Breast epithelium (tissue), 4 donors: ENCODE data around the gene VSTM2L. TPM values are rescaled to one million over a fixed set of nuclear protein-coding genes. Genes with fewer than 3 reads are reported as not detected.

Experiments
- DNase-seq, 2 donors: peaks; one replicate each; pipeline ENCODE4 v3.0.0-alpha.2; 2019; ENCODE audit warnings: low spot score in 2 of 2
- H3K27ac ChIP-seq, 2 donors: fragments of 200-600 bp; sonication (generic) in 1 of 2; one replicate each; pipeline ENCODE4 v1.5.1; 2016 to 2019; ENCODE audit warnings: mild to moderate bottlenecking in 1 of 2
- H3K27me3 ChIP-seq, 2 donors: fragments of 200-600 bp; sonication (generic) in 1 of 2; one replicate each; pipeline versions ENCODE4 v1.5.1 to v1.6.0; 2017 to 2019; ENCODE audit warnings: control low read depth in 1 of 2, mild to moderate bottlenecking in 1 of 2
- H3K36me3 ChIP-seq: fragments of 200-600 bp; one replicate; pipeline ENCODE4 v1.5.1; 2019
- H3K4me1 ChIP-seq, 2 donors: fragments of 200-600 bp; sonication (generic); one replicate each; pipeline ENCODE4 v1.5.1; 2016 to 2019; ENCODE audit warnings: control low read depth in 1 of 2
- H3K4me3 ChIP-seq, 3 donors: fragments of 200-600 bp; sonication (generic); 1 replicate in 2 of 3; 2 replicates in 1 of 3; pipeline ENCODE4 v1.5.1; 2016 to 2019; ENCODE audit warnings: mild to moderate bottlenecking in 3 of 3, moderate library complexity in 2 of 3
- H3K9me3 ChIP-seq, 2 donors: fragments of 200-600 bp; sonication (generic) in 1 of 2; one replicate each; pipeline ENCODE4 v1.5.1; 2016 to 2019; ENCODE audit warnings: control low read depth in 1 of 2
- POLR2A ChIP-seq: fragments of 450-650 bp; IDR thresholded peaks from one replicate; pipeline ENCODE4 v1.6.1; 2016; ENCODE audit warnings: antibody characterized with exemption, mild to moderate bottlenecking, moderate library complexity
- POLR2AphosphoS5 ChIP-seq, 3 donors: sonication (generic); formaldehyde crosslinking; IDR thresholded peaks; one replicate each; pipeline ENCODE4 v1.6.1; 2017; ENCODE audit warnings: antibody characterized with exemption in 3 of 3
- intact Hi-C: fragments of 100-400 bp; cut with DNase I; formaldehyde crosslinking; loops from one replicate; pipeline ENCODE4 v1.15.1; 2023; ENCODE audit warnings: low total_unique reads
- total RNA-seq, 3 donors: library from RNA; depleted of rRNA; stranded (reverse); fragments of >200 nt; gene quantifications; one replicate each; pipeline ENCODE4 v1.1.0, GENCODE V29; 2016
- TF ChIP-seq, protein P1 (sequence below), 3 donors: fragments of 450-650 bp; IDR thresholded peaks; one replicate each; pipeline ENCODE4 v1.5.1; 2016 to 2017; ENCODE audit warnings: antibody characterized with exemption in 3 of 3, mild to moderate bottlenecking in 3 of 3, moderate library complexity in 3 of 3

The VSTM2L gene
- total RNA-seq, 3 donors from 2014 or later, result 0.33 to 0.48 (median 0.44) TPM

DNA sequence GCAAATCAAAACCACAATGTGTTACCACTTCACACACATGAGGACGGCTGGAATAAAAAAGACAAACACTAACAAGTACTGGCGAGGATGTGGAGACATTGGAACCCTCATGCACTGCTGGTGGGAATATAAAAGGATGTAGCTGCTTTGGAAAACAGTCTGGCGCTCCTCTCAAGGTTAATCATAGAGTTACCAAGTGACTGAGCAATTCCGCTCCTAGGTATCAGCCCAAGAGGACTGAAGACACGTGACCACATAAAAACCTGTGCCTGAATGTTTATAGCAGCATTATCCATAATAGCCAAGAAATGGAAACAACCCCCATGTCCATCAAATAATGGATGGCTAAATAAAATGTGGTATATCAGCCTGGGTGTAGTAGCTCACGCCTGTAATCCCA, 45.0 kb downstream of the VSTM2L start:
- no peak overlapping the region for H3K27ac ChIP-seq
- intact Hi-C loops, result no loop called here
- no peaks in the 10 kb centered on the region for H3K36me3 ChIP-seq
- H3K9me3 ChIP-seq, result peaks cover 0 to 3% of the 10 kb centered on the region in 2 donors
- no peak for DNase-seq
- no peak for TF ChIP-seq POLR2A
- no peak for TF ChIP-seq POLR2AphosphoS5 (IDR thresholded peaks at IDR 0.05)
- TF ChIP-seq, protein P1, sequence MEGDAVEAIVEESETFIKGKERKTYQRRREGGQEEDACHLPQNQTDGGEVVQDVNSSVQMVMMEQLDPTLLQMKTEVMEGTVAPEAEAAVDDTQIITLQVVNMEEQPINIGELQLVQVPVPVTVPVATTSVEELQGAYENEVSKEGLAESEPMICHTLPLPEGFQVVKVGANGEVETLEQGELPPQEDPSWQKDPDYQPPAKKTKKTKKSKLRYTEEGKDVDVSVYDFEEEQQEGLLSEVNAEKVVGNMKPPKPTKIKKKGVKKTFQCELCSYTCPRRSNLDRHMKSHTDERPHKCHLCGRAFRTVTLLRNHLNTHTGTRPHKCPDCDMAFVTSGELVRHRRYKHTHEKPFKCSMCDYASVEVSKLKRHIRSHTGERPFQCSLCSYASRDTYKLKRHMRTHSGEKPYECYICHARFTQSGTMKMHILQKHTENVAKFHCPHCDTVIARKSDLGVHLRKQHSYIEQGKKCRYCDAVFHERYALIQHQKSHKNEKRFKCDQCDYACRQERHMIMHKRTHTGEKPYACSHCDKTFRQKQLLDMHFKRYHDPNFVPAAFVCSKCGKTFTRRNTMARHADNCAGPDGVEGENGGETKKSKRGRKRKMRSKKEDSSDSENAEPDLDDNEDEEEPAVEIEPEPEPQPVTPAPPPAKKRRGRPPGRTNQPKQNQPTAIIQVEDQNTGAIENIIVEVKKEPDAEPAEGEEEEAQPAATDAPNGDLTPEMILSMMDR (IDR thresholded peaks at IDR 0.05), result no peak
- H3K4me1 ChIP-seq, result no peaks in the 10 kb centered on the region
- no peak overlapping the region for H3K4me3 ChIP-seq
- H3K27me3 ChIP-seq, result peaks cover 0 to 6% of the 10 kb centered on the region in 2 donors

DNA sequence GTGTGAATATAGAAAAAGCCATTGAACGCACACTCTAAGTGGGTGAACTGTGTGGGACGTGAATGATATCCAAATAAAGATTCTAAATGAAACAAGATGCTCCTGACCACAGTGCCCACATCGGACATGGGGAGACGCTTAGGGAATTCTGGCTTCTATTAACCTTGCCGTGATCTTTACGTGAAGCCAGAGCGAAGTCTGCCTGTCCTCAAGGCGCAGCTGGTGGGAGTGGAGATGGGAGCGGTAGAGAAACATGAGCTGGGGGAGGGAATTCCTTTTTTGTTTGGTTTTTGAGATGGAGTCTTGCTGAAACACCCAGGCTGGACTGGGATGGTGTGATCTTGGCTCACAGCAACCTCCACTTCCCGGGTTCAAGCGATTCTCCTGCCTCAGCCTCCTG, 46.0 kb downstream of the VSTM2L start:
- intact Hi-C loops, result no loop called here
- no peak overlapping the region for H3K27ac ChIP-seq

DNA sequence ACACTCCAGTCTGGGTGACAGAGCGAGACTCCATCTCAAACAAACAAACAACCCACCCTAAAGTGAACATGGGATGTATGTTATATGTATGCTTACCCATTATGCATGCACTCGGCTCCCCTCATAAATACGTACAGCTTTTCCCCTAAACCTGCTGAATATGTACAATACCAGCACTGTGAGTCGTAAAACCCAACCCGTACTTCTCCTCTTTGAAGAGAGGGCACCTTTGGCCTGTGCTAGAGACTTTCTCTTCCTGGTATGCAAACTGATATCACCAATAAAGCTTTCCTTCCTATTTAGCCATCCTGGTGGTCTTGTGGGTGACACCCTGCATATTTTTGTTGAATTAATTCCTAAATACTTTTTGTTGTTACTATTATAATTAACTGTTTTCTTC, 51.3 kb downstream of the VSTM2L start:
- no peaks in the 10 kb centered on the region for H3K36me3 ChIP-seq
- DNase-seq, result no peak
- TF ChIP-seq POLR2AphosphoS5 (IDR thresholded peaks at IDR 0.05), result no peak
- TF ChIP-seq POLR2A, result no peak
- TF ChIP-seq, protein P1 (IDR thresholded peaks at IDR 0.05), result no peak
- no peak overlapping the region for H3K4me3 ChIP-seq
- H3K9me3 ChIP-seq, result peaks cover 0 to 3% of the 10 kb centered on the region in 2 donors
- no peaks in the 10 kb centered on the region for H3K27me3 ChIP-seq
- intact Hi-C loops, result no loop called here
- H3K4me1 ChIP-seq, result no peaks in the 10 kb centered on the region
- no peak overlapping the region for H3K27ac ChIP-seq

More for the DNA sequence above, 46.0 kb downstream of the VSTM2L start:
- no peak for TF ChIP-seq POLR2A
- TF ChIP-seq, protein P1 (IDR thresholded peaks at IDR 0.05), result no peak
- Histone ChIP-seq H3K36me3 (no peaks in the 10 kb centered on the region), H3K9me3 (peaks cover 0 to 3% of the 10 kb centered on the region in 2 donors), H3K4me1 (no peaks in the 10 kb centered on the region), H3K27me3 (peaks cover 0 to 6% of the 10 kb centered on the region in 2 donors), H3K4me3 (no peak overlapping the region)
- DNase-seq, result no peak

DNA sequence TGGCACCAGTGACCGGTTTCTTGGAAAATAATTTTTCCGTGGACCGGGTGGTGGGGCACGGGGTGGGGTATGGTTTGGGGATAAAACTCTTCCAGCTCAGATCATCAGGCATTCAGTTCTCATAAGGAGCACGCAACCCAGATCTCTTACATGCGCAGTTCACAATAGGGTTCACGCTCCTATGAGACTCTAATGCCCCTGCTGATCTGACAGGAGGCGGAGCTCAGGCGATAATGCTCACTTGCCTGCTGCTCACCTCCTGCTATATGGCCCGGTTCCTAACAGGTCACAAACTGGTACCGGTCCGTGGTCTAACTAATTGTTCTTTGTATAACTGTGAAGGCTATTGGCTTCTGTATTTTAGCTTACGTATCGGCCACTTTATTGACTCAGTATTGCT, 51.7 kb downstream of the VSTM2L start:
- TF ChIP-seq POLR2A (no peak), POLR2AphosphoS5 (IDR thresholded peaks at IDR 0.05) (no peak)
- TF ChIP-seq, protein P1 (IDR thresholded peaks at IDR 0.05), result no peak
- intact Hi-C loops, result no loop called here
- no peak overlapping the region for H3K27ac ChIP-seq
- H3K4me3 ChIP-seq, result no peak overlapping the region
- no peaks in the 10 kb centered on the region for H3K27me3 ChIP-seq
- H3K4me1 ChIP-seq, result no peaks in the 10 kb centered on the region
- H3K9me3 ChIP-seq, result peaks cover 0 to 3% of the 10 kb centered on the region in 2 donors
- H3K36me3 ChIP-seq, result no peaks in the 10 kb centered on the region
- no peak for DNase-seq

DNA sequence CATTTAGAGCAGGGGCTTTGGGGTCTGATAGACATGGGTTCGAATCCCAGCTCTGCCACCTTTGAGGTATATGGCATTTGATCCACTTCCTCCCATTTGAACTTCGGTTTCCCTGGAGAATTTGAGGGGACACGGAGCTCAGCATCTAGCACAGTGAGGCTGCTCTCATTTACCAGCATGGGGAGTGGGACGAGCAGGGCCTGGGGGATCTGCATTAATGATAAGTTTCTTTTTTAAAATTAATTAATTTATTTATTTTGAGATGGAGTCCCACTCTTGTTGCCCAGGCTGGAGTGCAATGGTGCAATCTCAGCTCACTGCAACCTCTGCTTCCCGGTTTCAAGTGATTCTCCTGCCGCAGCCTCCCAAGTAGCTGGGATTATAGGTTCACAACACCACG, 52.6 kb downstream of the VSTM2L start:
- TF ChIP-seq, protein P1 (IDR thresholded peaks at IDR 0.05), result no peak
- TF ChIP-seq POLR2AphosphoS5 (IDR thresholded peaks at IDR 0.05), result no peak
- TF ChIP-seq POLR2A, result no peak
- no peak overlapping the region for H3K27ac ChIP-seq
- intact Hi-C loops, result no loop called here
- H3K36me3 ChIP-seq, result no peaks in the 10 kb centered on the region
- H3K4me3 ChIP-seq, result no peak overlapping the region
- no peak for DNase-seq
- peaks cover 0 to 3% of the 10 kb centered on the region in 2 donors for H3K9me3 ChIP-seq
- H3K4me1 ChIP-seq, result no peaks in the 10 kb centered on the region
- no peaks in the 10 kb centered on the region for H3K27me3 ChIP-seq
